HG03378 (cell line): Measurements from ENCODE around the gene C16orf78.
"Not testable (repeated sequence)": the region's sequence is repeated elsewhere in the genome, so short reads cannot be mapped to it uniquely, and the experiment has no call there.

ENCODE experiments used
- ATAC-seq: cut with Tn5 transposase; IDR thresholded peaks from one replicate; pipeline ENCODE4 v1.9.1; 2021; ENCODE audit warnings: mild to moderate bottlenecking, moderate library complexity; ENCODE audit not compliant: unreplicated experiment

The C16orf78 gene

DNA sequence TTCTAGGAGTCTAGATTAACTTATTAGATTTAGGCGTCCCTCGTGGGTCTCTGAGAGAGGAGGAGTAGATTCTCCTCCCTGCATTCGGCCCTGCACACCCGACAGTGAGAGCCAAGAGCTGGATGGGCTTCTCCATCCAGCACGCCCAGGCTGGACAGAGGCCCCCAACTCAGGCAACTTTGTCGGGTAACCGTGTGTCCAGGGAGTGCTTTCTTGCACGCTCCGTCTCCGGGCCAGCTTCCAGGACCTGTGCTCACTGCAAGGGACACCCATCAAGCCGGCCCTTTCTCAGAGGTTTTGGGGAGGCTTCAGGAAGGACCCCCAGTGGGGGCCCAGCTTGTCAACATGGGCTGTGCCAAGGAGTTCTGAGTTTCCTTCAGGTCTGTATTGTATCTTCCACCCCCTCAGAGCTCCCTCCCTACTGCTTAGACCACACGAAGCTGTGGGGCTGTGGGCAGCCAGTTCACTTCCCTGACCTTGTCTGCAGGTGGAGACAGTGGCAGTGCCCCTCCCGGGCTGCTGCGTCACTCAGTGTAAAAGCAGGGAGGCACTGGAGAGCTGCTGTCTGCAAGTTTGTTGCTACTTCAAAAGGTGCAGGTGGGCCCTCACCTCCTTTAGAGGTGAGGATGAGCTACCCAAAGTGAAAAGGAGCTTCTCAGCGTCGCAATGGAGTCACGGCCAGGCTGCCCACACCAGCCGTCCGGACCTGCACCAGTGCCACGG, 24.0 kb upstream of the C16orf78 start:
- no peak for ATAC-seq

DNA sequence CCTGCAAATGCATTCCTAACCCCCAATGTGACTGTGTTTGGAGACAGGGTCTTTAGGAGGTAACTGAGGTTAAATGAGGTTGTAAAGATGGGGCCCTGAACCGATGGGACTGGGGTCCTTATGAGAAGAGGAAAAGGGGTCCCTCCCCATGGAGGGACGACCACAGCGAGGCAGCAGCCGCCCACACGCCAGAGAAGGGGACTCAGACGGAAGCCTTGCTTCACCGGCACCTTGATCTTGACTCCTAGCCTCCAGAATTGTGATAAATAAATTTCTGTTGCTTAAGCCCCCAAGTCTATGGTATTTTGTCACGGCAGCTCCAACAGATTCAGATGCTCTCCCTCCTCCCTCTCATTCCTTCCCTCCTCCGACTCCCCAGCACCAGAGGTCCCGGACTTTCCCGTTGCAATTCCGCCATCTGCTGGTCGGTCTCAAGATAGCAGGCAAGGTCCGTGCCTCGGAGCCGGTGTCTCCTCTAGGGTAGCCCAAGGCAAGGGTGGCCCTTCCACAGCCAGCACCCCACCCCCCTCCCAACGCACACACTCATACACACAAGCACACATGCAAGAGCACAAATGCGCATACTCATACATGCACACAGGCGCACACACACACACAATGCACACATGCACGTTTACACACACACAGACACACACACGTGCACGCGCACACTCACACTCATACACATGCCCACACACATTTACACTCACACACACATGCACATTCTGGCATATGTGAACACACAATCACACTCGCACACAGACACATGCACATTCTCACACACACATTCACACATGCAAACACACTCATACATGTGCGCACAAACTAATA, 23.1 kb upstream of the C16orf78 start:
- no peak for ATAC-seq

DNA sequence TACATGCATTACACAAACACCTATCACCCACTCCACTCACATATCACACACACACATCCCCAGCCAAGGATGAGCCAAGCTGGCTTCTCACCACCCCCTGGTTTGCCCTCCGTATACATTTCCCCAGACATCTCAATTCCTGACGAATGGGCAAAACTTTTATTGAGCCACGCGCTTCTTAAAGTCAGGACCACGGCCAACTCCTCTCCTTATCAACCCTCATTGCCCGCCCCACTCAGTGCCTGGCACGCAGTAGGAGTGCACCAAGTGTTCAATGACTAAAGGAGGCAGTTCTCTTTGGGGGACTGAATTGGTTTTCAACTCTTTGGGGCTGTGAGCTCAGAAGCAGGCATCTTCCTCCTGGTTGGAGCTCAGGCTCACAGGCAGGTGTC, 22.5 kb upstream of the C16orf78 start:
- no peak for ATAC-seq

DNA sequence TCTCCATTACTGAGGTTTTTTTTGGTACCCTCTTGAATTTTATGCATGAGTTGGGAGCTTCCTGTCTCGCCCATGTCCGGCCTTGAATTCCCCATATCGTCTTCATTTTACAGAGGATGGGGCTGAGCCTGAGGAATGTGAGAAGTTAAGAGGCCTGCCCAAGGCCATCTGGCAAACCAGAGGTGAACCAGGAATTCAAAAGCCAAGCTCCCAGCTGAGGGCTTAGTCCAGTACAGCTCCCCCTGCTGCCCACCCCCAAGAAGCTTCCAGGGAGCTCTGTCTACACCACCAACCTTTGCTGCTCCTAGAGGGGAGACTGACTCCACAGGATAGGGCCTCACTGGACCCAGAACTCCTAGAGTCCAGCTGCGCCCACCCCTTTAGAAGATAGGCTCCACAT, 20.7 kb upstream of the C16orf78 start:
- ATAC-seq, result no peak

DNA sequence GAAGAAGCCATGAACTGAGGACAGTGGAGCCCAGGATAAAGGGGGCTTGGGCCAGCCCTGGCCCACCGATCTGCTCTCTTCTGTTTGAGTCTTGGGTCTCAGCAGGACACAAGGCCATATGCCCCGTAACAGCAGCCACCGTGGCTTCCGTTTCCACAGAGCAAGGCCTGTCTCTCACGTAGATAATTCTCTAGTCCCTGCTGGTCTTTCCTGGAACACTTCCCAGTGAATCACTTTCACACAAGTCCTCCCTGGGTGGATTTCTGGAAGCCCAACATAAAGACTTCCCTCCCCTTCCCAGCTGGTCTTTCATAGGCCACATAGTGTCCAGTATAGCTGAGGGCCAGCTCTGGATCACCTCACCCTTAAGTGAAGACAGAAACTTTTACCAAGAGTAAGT, 19.9 kb upstream of the C16orf78 start:
- ATAC-seq, result no peak

DNA sequence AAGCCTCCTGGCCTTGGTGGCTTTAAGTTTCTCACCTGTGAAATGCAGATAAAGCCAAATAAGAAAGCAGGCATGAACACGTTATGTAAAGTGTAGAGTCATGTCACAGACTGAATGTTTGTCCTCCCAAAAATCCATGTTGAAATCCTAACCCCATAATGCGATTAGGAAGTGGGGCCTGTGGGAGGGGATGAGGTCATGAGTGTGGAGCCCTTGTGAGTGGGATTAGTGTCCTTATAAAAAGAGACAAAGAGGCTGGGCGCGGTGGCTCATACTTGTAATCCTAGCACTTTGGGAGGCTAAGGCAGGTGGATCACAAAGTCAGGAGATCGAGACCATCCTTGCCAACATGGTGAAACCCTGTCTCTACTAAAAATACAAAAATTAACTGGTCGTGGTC, 19.5 kb upstream of the C16orf78 start:
- no peak for ATAC-seq

DNA sequence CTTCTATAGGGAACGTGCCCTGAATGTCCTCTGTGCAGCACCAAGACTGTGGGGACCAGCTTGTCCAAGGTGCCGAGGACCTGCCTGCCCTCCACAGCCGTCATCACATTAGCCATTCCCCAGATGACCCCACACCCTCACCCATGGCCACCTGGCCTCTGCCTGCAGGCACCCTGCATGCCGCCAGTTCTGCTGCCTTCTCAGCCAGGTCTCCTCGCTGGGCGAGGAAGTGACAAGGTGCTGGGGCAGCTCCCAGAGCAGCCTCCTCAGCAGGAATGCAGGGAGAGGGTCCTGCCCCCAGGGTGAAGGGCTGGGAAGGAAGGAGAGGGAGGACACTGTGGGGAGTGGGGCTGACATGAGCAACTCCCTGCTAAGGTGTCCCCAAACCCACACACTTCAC, 18.6 kb upstream of the C16orf78 start:
- ATAC-seq, result no peak

DNA sequence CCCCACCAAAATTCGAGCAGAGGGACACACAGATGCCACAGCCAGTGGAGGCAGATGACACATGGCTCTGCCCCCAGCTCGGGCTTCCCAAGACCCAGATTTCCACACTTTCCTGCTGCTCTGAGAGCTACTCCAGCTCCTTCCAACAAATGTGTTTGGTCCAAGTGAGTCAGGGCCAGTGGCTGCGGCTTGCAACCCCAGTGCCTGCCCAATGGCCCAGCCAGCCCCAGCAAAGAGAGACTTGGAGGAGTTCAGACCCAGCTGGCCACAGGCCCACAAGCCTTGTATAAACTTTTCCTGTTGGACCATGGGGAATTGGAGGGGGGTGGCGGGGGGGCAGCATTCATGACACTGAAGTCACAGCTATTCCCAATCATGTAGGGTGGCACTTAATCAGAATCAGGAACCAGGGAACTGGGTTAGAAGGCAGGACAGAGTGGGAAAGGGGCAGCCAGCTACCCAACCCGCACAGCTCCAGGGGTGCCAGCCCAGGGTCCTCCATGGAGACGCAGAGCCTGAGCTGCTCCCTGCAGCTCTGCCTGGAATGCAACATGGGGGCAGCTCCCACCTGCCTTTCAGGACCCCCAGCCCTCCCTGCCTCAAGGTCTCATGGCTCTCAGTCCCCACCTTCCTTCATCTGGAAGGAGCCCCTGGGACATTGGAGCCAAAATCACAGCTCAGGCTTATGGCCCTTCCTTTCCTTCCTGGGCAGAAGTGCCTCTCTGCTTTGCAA, 17.5 kb upstream of the C16orf78 start:
- no peak for ATAC-seq

DNA sequence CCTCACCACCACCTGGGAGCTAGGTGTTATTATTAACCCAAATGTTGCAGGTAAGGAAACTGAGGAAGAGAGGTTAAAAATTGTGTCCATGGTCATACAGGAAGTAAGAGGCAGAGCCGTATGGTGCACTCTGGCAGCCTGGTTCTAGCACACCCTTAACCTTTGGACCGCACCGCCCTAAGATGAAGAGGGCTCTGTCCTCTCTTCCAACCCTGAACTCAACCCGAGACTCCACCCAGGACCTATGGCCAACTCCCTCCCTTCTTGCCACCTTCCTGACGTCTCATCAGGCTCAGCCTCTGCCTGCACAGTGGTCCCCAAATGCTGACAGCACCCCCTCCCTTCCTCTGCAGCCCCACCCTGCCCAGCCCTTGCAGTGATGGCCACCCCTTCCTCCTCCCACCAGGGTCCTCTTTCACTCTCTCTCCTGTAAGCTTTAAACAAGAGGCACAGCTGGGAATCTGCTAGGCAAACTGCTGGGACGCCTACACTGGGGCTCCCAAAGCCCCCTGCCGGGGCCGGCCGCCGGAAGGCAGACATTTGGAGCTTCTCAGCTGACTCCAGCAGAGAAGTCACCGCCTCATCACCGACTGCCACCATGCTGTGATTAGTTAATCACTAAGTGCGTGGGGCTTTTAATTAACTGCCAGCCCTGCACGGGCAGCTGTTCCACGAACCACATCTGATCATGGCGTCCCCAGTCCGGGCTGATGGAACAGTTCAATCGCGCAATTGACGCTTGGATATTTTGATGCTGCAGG, 16.7 kb upstream of the C16orf78 start:
- ATAC-seq, result no peak

DNA sequence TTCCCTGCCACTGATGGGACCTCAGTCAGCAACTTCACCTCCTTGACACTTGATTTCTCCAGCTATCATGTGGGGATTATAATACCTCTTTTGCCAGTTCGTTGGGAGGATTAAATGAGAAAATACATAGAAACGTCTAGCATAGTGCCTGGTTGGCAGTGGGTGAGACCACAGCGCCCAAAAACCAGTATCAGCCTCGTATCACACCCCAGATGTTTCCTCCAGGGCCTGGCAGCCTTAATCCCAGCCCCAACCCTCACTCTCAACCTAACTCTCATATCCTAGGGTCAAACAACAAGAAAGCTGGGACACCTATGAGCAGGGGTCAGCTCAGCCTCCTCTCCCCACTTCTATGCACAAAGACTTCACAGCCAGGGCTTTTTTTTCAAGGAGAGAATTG, 14.0 kb upstream of the C16orf78 start:
- no peak for ATAC-seq

DNA sequence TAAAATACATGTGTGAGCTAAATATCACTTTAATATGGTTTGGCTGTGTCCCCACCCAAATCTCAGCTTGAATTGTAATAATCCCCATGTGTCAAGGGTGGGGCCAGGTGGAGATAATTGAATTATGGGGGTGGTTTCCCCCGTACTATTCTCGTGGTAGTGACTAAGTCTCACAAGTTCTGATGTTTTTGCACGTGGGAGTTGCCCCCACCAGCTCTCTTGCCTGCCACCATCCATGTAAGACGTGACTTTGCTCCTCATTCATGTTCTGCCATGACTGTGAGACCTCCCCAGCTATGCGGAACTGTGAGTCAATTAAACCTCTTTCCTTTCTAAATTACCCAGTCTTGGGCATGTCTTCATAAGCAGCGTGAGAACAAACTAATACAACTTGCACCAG, 11.9 kb upstream of the C16orf78 start:
- not testable (repeated sequence) for ATAC-seq

DNA sequence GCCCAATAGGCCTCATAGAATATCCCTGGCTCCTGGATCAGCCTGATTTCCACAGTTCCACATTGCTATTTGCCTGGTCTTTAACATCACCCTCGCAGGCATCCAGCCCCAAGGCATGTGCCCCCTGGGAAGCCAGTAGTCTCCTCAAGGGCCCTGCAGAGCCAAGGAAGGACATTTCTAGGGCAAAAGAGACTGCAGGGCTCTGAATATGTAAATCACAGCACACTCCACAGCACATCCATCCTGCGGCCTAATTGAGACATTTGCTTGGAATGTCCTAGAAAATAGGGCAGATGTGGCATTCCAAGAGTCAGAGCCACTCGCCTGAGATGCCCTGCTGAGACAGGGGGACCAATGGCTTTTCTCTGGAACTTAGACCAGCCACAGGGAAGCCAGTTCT, 11.4 kb upstream of the C16orf78 start:
- no peak for ATAC-seq

DNA sequence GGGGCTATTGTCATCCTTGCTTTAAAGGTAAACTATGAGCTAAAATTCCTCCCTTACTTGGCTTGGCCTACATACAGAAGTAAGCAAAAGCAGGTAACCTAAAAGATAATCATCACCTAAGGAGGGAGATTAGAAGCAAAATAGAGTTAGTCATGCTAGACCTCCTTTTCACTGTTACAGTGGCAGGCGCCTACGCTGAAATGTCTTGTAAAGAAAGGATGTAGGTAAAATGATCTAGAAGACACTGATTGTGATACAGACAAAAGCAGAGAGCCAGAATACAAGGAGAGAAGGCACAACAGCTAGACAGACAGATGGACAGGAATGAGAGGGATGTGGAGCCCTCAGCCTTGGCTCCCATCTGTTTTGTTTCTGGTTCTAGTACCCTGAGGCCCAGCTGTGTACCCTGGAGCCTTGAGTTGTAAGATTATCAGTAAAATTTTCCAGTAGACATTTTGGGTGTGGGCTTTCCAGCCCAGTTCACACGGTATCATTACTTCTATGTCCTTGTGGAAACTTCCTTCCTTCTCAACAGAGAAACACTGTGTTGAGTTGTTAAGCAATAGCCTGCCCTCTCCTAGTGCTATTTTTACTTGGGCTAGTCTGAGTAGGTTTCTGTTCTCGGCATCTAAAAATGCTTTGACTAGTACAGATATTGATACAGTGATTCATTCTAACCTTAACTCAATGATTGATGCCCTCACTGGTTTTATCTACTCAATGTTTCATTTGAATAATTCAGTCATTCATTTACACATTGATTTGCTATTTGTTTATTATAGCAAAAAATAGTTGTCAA, 7.7 kb upstream of the C16orf78 start:
- peak; percentile 89 for ATAC-seq

DNA sequence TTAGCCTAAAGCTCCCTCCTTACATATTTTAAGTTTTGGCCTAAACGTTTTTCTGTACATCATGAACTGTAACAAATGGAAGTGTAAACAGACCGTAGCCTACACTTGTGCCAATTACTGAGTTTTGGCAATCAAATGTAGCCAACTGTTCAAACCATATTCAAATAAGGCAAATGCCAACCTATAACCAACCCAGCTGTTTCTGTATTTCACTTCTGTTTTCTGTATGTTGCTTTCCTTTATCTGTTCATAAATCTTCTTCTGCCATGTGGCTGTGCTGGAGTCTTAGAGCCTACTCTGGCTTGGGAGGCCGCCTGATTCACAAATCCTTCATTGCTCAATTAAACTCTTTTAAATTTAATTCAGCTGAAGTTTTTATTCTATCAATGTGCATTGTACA, 6.9 kb upstream of the C16orf78 start:
- ATAC-seq, result peak; percentile 60

DNA sequence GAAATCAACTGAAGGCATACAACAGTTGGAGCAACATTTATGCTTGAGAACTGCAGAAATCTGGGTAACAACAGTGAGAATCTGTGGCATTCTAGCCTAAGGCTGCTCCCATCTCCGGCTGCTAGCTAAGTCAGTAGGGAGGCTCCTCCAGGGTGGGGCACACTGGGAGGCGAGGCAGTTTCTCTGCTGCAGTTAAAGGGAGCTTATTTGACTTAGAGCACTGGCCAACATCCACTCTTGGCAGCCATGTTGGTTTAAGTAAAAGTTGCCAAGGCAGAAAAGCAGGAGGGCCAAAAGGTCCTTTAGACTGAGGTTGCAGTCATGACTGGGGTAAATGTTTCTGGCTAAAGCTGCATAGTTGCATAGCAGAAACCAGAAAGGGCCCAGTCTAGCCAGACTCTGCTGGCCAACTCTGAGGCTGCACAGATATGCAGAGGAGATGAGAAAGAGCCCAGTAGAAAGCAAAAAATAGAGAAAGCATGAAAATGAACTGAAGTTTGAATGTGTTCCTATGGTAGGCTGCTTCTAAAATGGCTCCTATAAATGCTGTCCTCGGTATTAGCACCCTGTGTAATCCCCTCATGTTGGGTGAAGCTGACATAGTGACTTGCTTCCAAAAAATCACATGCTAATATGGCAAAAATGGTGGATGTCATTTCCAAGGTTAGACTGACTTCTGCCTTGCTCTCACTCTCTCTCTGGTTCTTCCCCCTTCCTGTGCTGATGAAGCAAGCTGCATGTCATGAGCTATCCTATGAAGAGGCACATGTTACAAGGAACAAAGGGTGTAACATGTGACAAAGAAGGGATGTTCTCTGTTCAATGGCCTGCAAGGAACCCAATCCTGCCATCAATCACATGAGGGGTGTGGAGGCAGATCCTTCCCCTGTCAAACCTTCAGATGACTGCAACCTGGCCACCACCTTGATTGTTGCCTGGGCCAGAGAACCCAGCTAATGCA, 3.7 kb upstream of the C16orf78 start:
- ATAC-seq, result no peak

DNA sequence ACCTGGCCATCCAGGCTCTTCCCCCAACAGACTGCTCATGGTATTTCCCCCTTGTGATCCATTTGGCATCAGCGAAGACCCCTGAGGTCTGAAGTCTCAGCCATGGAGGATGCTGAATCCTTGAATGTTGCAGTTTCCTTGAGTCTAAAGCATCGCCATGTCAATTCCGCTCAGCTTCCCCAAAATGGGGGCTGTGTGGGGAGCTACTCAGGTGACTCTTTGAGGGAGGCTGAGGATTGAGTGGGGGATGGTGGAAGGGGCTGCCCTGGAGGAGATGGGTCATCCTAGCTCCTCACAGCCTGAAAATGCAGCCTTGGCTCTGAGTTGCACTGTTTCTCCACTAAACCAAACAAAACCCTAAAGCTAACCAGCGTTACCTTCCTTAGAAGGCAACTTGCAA, 2.6 kb downstream of the C16orf78 start:
- no peak for ATAC-seq

DNA sequence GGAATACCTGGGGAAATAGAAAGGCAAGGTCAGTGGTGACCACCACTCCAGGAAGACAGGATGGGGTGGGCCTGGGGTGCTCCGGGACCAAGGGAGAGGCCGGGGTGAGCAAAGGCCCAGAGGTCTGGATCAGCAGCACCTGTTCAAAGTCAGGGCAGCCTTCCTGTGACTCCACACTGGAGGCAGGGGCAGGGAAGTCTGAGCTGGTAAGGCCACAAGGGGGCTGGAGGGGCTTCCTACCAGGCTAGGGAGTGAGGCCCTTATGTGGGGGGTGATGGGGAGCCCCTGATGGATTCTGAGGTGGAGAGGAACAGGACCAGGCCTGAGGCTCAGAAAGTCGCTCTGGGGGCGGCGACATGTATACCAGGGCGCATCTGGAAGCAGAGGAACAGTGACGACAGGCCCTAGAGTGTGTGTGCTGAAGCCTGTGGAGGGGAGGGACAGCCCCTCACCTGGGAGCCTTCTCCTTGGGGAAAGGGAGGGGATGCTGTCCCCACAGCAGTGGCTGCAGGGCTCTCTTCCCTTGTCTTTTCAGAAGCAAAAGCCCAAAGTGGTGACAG, 3.7 kb downstream of the C16orf78 start:
- ATAC-seq, result no peak

DNA sequence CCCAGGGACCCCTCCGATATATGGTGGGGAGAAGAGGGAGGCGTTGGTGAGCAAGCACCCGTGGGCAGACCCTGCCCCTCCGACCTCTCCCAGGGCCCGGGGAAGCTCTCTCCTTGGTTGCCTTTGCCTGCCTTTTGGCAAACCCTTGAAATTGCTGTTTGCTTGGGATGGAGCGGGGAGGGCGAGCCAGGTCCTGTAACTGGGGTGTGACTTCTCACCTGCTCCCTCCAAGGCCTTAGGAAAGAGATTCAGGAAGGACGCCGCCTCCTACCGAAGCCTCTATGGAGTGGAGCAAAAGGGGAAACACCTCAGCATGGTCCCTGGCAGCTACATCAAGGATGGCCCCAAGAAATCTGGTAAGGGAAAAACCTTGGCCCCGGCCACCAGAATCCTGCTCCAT, 4.6 kb downstream of the C16orf78 start:
- no peak for ATAC-seq

DNA sequence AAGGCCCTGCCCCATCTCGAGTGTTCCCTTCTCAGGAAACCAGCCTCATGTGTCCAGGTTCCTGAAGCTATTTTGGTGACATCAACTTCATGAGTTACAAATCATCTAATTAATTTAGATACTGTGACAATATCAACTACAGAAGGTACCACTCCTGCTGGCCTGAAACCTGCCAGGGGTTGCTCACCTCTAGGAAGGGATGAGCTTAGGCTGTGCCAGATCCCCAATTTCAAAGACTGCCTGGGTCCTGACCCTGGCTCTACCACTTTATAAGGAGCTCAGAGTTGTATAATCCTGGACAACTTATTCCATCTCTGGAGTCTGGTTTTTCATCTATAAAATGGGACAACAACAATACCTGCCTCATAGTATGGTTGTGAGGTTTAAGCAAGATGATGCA, 5.2 kb downstream of the C16orf78 start:
- no peak for ATAC-seq
